ENCODE measurements around the gene ZBTB47.

Gene ZBTB47

DNA sequence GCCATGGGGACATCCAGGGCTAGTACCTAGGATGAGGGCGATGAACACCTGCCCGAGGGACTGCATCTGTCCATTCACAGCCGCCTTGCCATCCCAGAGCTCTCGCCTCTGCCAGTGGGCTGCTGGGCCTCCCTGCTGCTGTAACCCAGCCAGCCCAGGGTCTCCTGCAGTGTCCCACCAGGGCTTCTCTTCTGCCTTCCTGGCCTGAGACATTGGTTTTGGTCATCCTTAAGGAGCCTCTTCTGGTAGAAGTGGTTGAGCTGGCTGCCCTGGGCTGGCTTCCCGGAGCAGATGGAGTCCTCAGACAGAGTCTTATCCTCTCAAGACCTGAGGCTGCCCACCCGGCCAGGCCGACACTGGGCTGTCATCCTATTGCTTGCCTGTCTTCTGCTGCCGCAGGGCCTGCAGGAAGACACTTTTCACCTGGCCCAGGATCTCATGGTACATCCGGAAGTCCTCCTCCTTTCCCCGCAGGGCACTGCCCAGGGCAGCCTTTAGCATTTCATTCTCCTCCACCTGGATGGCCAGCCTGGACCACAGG lies 55.2 kb downstream of the ZBTB47 start:
- H3K4me3 ChIP-seq (ENCODE audit: low read depth, low read length), result no peak overlapping the region
- TF ChIP-seq CTCF (conservative IDR thresholded peaks at IDR 0.05; ENCODE audit: low read depth, low read length), result no peak
- DNase-seq (ENCODE audit: low read depth), result no peak

GRCh38 chr3:42709621-42710020 lies 56.1 kb downstream of the ZBTB47 start:
- no peak for DNase-seq (ENCODE audit: low read depth)
- no peak overlapping the region for H3K4me3 ChIP-seq (ENCODE audit: low read depth, low read length)
- no peak for TF ChIP-seq CTCF (conservative IDR thresholded peaks at IDR 0.05; ENCODE audit: low read depth, low read length)

GRCh38 chr3:42710323-42711021 lies 57.0 kb downstream of the ZBTB47 start:
- no peak for DNase-seq (ENCODE audit: low read depth)
- TF ChIP-seq CTCF (conservative IDR thresholded peaks at IDR 0.05; ENCODE audit: low read depth, low read length), result no peak
- no peak overlapping the region for H3K4me3 ChIP-seq (ENCODE audit: low read depth, low read length)

- H3K4me3 ChIP-seq (ENCODE audit: low read depth, low read length), result no peak overlapping the region
- DNase-seq (ENCODE audit: low read depth), result peak; percentile 8
- peak; percentile 37 for TF ChIP-seq CTCF (conservative IDR thresholded peaks at IDR 0.05; ENCODE audit: low read depth, low read length)
These were observed 58.2 kb downstream of the ZBTB47 start for GRCh38 chr3:42711491-42712343.

DNA sequence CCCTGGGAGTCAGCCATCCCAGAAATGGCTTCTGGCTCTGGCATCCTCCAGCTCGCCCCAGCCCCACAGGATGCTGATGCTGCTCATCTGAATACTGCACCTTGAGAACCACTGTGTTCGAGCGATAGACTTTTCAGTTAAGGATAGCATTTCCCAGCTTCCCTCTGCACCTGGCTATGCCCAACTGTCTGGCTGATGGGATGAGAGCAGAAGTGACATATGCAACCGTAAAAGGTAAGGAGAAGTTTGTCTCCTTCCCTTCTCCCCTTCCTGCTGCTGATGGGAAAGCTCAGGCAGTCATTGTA lies 58.8 kb downstream of the ZBTB47 start:
- H3K4me3 ChIP-seq (ENCODE audit: low read depth, low read length), result no peak overlapping the region
- TF ChIP-seq CTCF (conservative IDR thresholded peaks at IDR 0.05; ENCODE audit: low read depth, low read length), result no peak
- no peak for DNase-seq (ENCODE audit: low read depth)

GRCh38 chr3:42712688-42713372 lies 59.3 kb downstream of the ZBTB47 start:
- no peak for TF ChIP-seq CTCF (conservative IDR thresholded peaks at IDR 0.05; ENCODE audit: low read depth, low read length)
- no peak for DNase-seq (ENCODE audit: low read depth)
- H3K4me3 ChIP-seq (ENCODE audit: low read depth, low read length), result no peak overlapping the region

Measured in choroid plexus epithelial cell (primary cell).